NT2/D1 (cell line): ENCODE results near the gene VWA3A.

Source experiments
- SUZ12 ChIP-seq: IDR thresholded peaks from 2 replicates; pipeline ENCODE4 v1.6.1; 2011; ENCODE audit not compliant: insufficient read length, insufficient read depth; ENCODE audit errors: extremely low read depth
- ZNF274 ChIP-seq: IDR thresholded peaks from 2 replicates; pipeline ENCODE4 v1.6.1; 2011; ENCODE audit warnings: mild to moderate bottlenecking, low read depth, low read length

DNA sequence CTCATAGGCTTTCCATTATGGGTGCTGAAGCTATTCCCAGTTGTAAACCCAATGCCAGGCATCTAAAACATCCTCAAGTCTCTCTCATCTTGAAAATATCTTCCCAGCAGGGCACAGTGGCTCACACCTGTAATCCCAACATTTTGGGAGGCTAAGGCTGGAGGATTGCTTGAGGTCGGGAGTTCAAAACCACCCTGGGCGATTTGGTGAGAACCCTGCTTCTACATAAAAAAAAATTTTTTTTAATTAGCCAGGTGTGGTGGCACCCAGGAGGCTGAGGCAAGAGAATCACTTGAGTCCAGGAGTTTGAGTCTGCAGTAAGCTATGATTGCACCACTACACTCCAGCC lies 100.7 kb downstream of the VWA3A start:
- TF ChIP-seq SUZ12, result no peak
- TF ChIP-seq ZNF274, result no peak
